H1 (cell line): ENCODE data around the gene RASSF5. TPM values are rescaled to one million over a fixed set of nuclear protein-coding genes. Genes with fewer than 3 reads are reported as not detected.
A peak's percentile ranks its signal among the peaks of the same experiment; 100 is the strongest.

Source experiments
- CTCF ChIA-PET: fragments of 300-600 bp; sonication (Branson Sonifier 250); formaldehyde crosslinking; loops from one replicate; lab custom pipeline; 2021; ENCODE audit not compliant: partially characterized antibody; lab: Charles Lee
- POLR2A ChIA-PET: fragments of 300-600 bp; sonication (Branson Sonifier 250); formaldehyde crosslinking; loops from one replicate; lab custom pipeline; 2021; ENCODE audit warnings: inconsistent platforms; ENCODE audit not compliant: partially characterized antibody; lab: Charles Lee
- DNase-seq, 2 experiments: peaks; one replicate each; pipeline versions ENCODE4 v3.0.0 to v3.0.0-alpha.2; 2010 to 2022; ENCODE audit warnings: low spot score in 2 of 2, low read depth in 1 of 2, mixed read lengths in 1 of 2
- FAIRE-seq: peaks from 2 replicates; lab custom pipeline; 2011; peaks lifted over from hg19 to GRCh38; lab: Jason Lieb, UNC
- H2AFZ ChIP-seq: 2 replicates; pipeline ENCODE4 v1.8.1; 2012; ENCODE audit warnings: low read length, inconsistent platforms
- H2AK5ac ChIP-seq: 2 replicates; pipeline ENCODE4 v1.6.1; 2013; ENCODE audit warnings: low read depth, low read length
- H2BK120ac ChIP-seq: replicated peaks from 2 replicates; pipeline ENCODE3; 2013; ENCODE audit warnings: low read depth, low read length, inconsistent platforms
- H2BK12ac ChIP-seq: 2 replicates; pipeline ENCODE4 v1.6.1; 2013; ENCODE audit warnings: low read depth, low read length
- H2BK15ac ChIP-seq: 2 replicates; pipeline ENCODE4 v1.6.1; 2013; ENCODE audit warnings: low read length
- H2BK20ac ChIP-seq: 2 replicates; pipeline ENCODE4 v1.6.1; 2013; ENCODE audit warnings: low read length
- H2BK5ac ChIP-seq: 2 replicates; pipeline ENCODE4 v1.6.1; 2013; ENCODE audit warnings: low read depth, low read length
- H3K14ac ChIP-seq: 2 replicates; pipeline ENCODE4 v1.6.1; 2013; ENCODE audit warnings: inconsistent platforms; ENCODE audit not compliant: insufficient read length
- H3K18ac ChIP-seq: 2 replicates; pipeline ENCODE4 v1.6.1; 2013; ENCODE audit warnings: low read length; ENCODE audit errors: extremely low read depth
- H3K23ac ChIP-seq: 2 replicates; pipeline ENCODE4 v1.6.1; 2013; ENCODE audit warnings: inconsistent platforms; ENCODE audit not compliant: insufficient read length
- H3K23me2 ChIP-seq: 2 replicates; pipeline ENCODE4 v1.6.1; 2013; ENCODE audit warnings: low read depth, low read length
- H3K27ac ChIP-seq: 2 replicates; pipeline ENCODE4 v1.6.1; 2011; ENCODE audit warnings: low read depth, low read length, inconsistent platforms
- H3K27me3 ChIP-seq, 4 experiments: replicated peaks in 1 of 4; 1 replicate in 1 of 4; 2 replicates in 3 of 4; pipeline versions ENCODE4 v1.6.1 to v1.8.1; 2011 to 2013; ENCODE audit warnings: low read length in 3 of 4, mild to moderate bottlenecking in 3 of 4, inconsistent platforms in 2 of 4, mixed read lengths in 2 of 4, moderate library complexity in 1 of 4; ENCODE audit not compliant: control insufficient read depth in 3 of 4, insufficient read depth in 3 of 4; ENCODE audit errors: extremely low read depth in 1 of 4
- H3K36me3 ChIP-seq, 4 experiments: 2 replicates each; pipeline versions ENCODE4 v1.6.1 to v1.8.1; 2011 to 2013; ENCODE audit warnings: mild to moderate bottlenecking in 4 of 4, low read length in 3 of 4, moderate library complexity in 2 of 4, control low read depth in 1 of 4, inconsistent platforms in 1 of 4; ENCODE audit not compliant: insufficient read depth in 4 of 4, control insufficient read depth in 2 of 4
- H3K4ac ChIP-seq: replicated peaks from 2 replicates; pipeline ENCODE3; 2013; ENCODE audit warnings: low read length, low read depth, mixed read lengths, inconsistent platforms; ENCODE audit not compliant: insufficient read length
- H3K4me1 ChIP-seq, 4 experiments: replicated peaks in 1 of 4; 1 replicate in 1 of 4; 2 replicates in 3 of 4; pipeline versions ENCODE4 v1.6.1 to v1.8.1; 2011 to 2013; ENCODE audit warnings: low read length in 3 of 4, inconsistent platforms in 2 of 4, mixed read lengths in 1 of 4; ENCODE audit not compliant: insufficient read depth in 4 of 4, control insufficient read depth in 3 of 4
- H3K4me2 ChIP-seq, 2 experiments: 2 replicates each; pipeline versions ENCODE4 v1.6.1 to v1.8.1; 2011 to 2013; ENCODE audit warnings: low read depth in 2 of 2, low read length in 2 of 2, control low read depth in 1 of 2, inconsistent platforms in 1 of 2, mild to moderate bottlenecking in 1 of 2; ENCODE audit not compliant: insufficient read depth in 1 of 2
- H3K4me3 ChIP-seq, 4 experiments: fragments of 200-600, 300-600 bp in 1 of 4; sonication (generic), shearing (Covaris generic), sonication (Bioruptor Twin) in 1 of 4; 2 replicates each; pipeline versions ENCODE4 v1.5.1 to v1.8.1; 2011 to 2016; ENCODE audit warnings: low read length in 4 of 4, low read depth in 3 of 4, control low read depth in 2 of 4, inconsistent platforms in 2 of 4, mild to moderate bottlenecking in 2 of 4, mixed read lengths in 1 of 4, moderate library complexity in 1 of 4; ENCODE audit not compliant: insufficient read depth in 2 of 4; ENCODE audit errors: extremely low read depth in 1 of 4
- H3K56ac ChIP-seq: replicated peaks from 2 replicates; pipeline ENCODE3; 2013; ENCODE audit warnings: low read depth, mild to moderate bottlenecking, mixed read lengths, low read length, inconsistent platforms; ENCODE audit not compliant: insufficient read length
- H3K79me1 ChIP-seq: 2 replicates; pipeline ENCODE4 v1.6.1; 2013; ENCODE audit warnings: low read depth, low read length, control low read depth
- H3K79me2 ChIP-seq, 2 experiments: 2 replicates each; pipeline versions ENCODE4 v1.6.1 to v1.8.1; 2012 to 2013; ENCODE audit warnings: low read length in 2 of 2, mild to moderate bottlenecking in 2 of 2, inconsistent platforms in 1 of 2; ENCODE audit not compliant: insufficient read depth in 2 of 2, control insufficient read depth in 1 of 2
- H3K9ac ChIP-seq, 4 experiments: replicated peaks in 1 of 4; 1 replicate in 1 of 4; 2 replicates in 3 of 4; pipeline versions ENCODE4 v1.6.1 to v1.8.1; 2011 to 2013; ENCODE audit warnings: low read depth in 3 of 4, low read length in 3 of 4, control low read depth in 2 of 4, mild to moderate bottlenecking in 2 of 4, moderate library complexity in 2 of 4, inconsistent platforms in 1 of 4; ENCODE audit errors: extremely low read depth in 1 of 4
- H3K9me3 ChIP-seq, 2 experiments: 2 replicates each; pipeline versions ENCODE4 v1.6.1 to v1.8.1; 2012 to 2013; ENCODE audit warnings: mild to moderate bottlenecking in 2 of 2, moderate library complexity in 2 of 2, control low read depth in 1 of 2, inconsistent platforms in 1 of 2, low read depth in 1 of 2, low read length in 1 of 2, mixed read lengths in 1 of 2; ENCODE audit not compliant: insufficient read depth in 2 of 2
- H4K20me1 ChIP-seq, 2 experiments: replicated peaks in 1 of 2; 2 replicates each; pipeline versions ENCODE3 to v1.8.1; 2011 to 2013; ENCODE audit warnings: inconsistent platforms in 2 of 2, low read length in 2 of 2, mild to moderate bottlenecking in 1 of 2; ENCODE audit not compliant: insufficient read depth in 2 of 2, control insufficient read depth in 1 of 2
- H4K5ac ChIP-seq: 2 replicates; pipeline ENCODE4 v1.6.1; 2013; ENCODE audit warnings: low read length, low read depth, mixed read lengths, inconsistent platforms; ENCODE audit not compliant: insufficient read length
- H4K8ac ChIP-seq: 2 replicates; pipeline ENCODE4 v1.8.0; 2013; ENCODE audit warnings: mild to moderate bottlenecking, moderate library complexity, low read length, inconsistent platforms; ENCODE audit not compliant: insufficient read depth; ENCODE audit errors: extremely low read depth
- H4K91ac ChIP-seq: replicated peaks from 2 replicates; pipeline ENCODE3; 2013; ENCODE audit warnings: low read length, mixed read lengths, inconsistent platforms; ENCODE audit not compliant: insufficient read length
- CHD2 ChIP-seq: IDR thresholded peaks from 2 replicates; pipeline ENCODE4 v1.6.1; 2012; ENCODE audit warnings: low read length, improper control_type of control experiment
- EZH2 ChIP-seq: fragments of 200-600 bp; sonication (generic); IDR thresholded peaks from 2 replicates; pipeline ENCODE4 v1.7.1; 2012; ENCODE audit warnings: low read depth, mild to moderate bottlenecking, moderate library complexity, low read length, inconsistent platforms; ENCODE audit not compliant: severe bottlenecking
- KDM4A ChIP-seq: IDR thresholded peaks from one replicate; pipeline ENCODE4 v1.7.1; 2012; ENCODE audit warnings: low read depth, mild to moderate bottlenecking, moderate library complexity, low read length, inconsistent platforms; ENCODE audit not compliant: severe bottlenecking
- POLR2AphosphoS5 ChIP-seq: IDR thresholded peaks from 2 replicates; pipeline ENCODE4 v1.6.1; 2011; ENCODE audit warnings: low read depth, low read length
- RAD21 ChIP-seq, 2 experiments: IDR thresholded peaks in 1 of 2; conservative IDR thresholded peaks in 1 of 2; 2 replicates each; pipeline ENCODE4 v1.6.1; 2011; ENCODE audit warnings: low read depth in 2 of 2, low read length in 2 of 2, improper control_type of control experiment in 1 of 2, inconsistent platforms in 1 of 2, mild to moderate bottlenecking in 1 of 2, moderate library complexity in 1 of 2
- SUZ12 ChIP-seq: fragments of 200-600 bp; sonication (generic); IDR thresholded peaks from 2 replicates; pipeline ENCODE4 v1.6.1; 2012; ENCODE audit warnings: mild to moderate bottlenecking, inconsistent platforms, low read length, moderate library complexity, mixed read lengths
- TCF12 ChIP-seq: IDR thresholded peaks from 2 replicates; pipeline ENCODE4 v1.6.1; 2011; ENCODE audit warnings: low read depth, mild to moderate bottlenecking, low read length
- YY1 ChIP-seq: IDR thresholded peaks from 2 replicates; pipeline ENCODE4 v1.6.1; 2011; ENCODE audit warnings: low read depth, mild to moderate bottlenecking, low read length
- ZNF274 ChIP-seq: IDR thresholded peaks from 2 replicates; pipeline ENCODE4 v1.7.0; 2012; ENCODE audit warnings: low read length, borderline replicate concordance; ENCODE audit errors: extremely low read depth
- WGBS, 2 experiments: shearing (Covaris generic) in 1 of 2; methylation state at CpG; one replicate each; pipeline versions ENCODE4 v1.1.6 to v1.1.7; 2013 to 2015; ENCODE audit warnings: low lambda C conversion rate in 2 of 2, mixed read lengths in 2 of 2, inconsistent platforms in 1 of 2, low coverage in 1 of 2, missing lambda C conversion rate in 1 of 2; ENCODE audit not compliant: insufficient replicate concordance in 2 of 2, insufficient coverage in 1 of 2, insufficient read length in 1 of 2; ENCODE audit errors: extremely low coverage in 1 of 2, missing lambda C conversion rate in 1 of 2; 5-methylcytosine and 5-hydroxymethylcytosine counted together
- polyA plus RNA-seq, 7 experiments: library from polyadenylated mRNA; depleted of rRNA in 3 of 7; stranded (reverse) in 5 of 7; unstranded in 2 of 7; fragments of >200 nt in 5 of 7; fragments of 200-250 nt in 2 of 7; gene quantifications; 1 replicate in 5 of 7; 2 replicates in 1 of 7; 4 replicates in 1 of 7; pipeline versions ENCODE4 v1.2.1 to v1.2.3, GENCODE V29; 2011 to 2013; ENCODE audit warnings: missing spikeins in 2 of 7, mixed read lengths in 2 of 7
- total RNA-seq: library from RNA; stranded (reverse); fragmentation: NEBNext Ultra II Directional; extraction: Animal tissue kit (Norgen Biotek cat#: 25700); gene quantifications from 2 replicates; pipeline ENCODE4 v1.2.1, GENCODE V29; 2021
- TF ChIP-seq, protein P1 (sequence below): IDR thresholded peaks from 2 replicates; pipeline ENCODE4 v1.6.1; 2011; ENCODE audit warnings: low read depth, mild to moderate bottlenecking, low read length; ENCODE audit not compliant: insufficient read depth
- TF ChIP-seq, protein P2 (sequence below): IDR thresholded peaks from 2 replicates; pipeline ENCODE4 v1.6.1; 2012; ENCODE audit warnings: inconsistent platforms

Gene RASSF5
- total and polyA plus RNA-seq, 2 of the 8 experiments (the other 6 are each of a cell fraction or from before 2014, with no cell fraction given) = 0.82 to 1.8 TPM

DNA sequence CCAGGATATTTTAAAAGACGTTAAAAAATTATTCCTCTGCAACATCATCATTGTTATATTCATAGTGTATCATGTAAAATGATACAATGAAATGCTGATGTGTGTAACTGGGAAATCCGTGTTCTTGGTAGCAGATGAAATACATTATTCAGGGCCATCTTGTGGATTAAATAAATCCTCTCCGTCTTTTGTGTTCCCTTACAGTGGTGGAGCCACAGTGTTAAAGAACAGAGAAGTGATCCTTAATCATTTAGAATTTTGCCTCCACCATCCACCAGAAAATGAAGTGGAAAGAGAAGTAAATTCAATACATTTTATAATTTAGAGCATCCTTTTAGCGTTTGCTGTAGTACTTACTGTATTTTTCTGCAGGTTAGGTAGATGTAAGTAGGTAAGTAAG, 129.3 kb downstream of the RASSF5 start:
- H3K27me3 ChIP-seq = peaks cover 0 to 4% (median 0%) of the 10 kb centered on the region in 4 experiments; a peak in 2 of 7 replicates
- no peak overlapping the region for H4K5ac ChIP-seq
- DNase-seq (no peak), FAIRE-seq (no peak)
- no peak overlapping the region for H2BK5ac ChIP-seq
- no peak overlapping the region for H4K91ac ChIP-seq
- POLR2A ChIA-PET = interaction anchor here (1.4 kb wide), 1 partner anchor 272 kb away, joined by 3 read pairs; no protein-coding TSS in a partner anchor
- CTCF ChIA-PET = interaction anchor here (4.6 to 19.2 kb wide), 2 partner anchors 16 to 28 kb away, joined by 28 to 666 read pairs; no protein-coding TSS in a partner anchor
- no peak overlapping the region for H3K18ac ChIP-seq
- H3K4me2 ChIP-seq = peak overlapping the region in 1 of 2 experiments; percentile 70; a peak in 1 of 4 replicates
- H3K9me3 ChIP-seq = no peaks in the 10 kb centered on the region
- no peaks in the 10 kb centered on the region for H3K79me2 ChIP-seq
- no peak overlapping the region for H2BK20ac ChIP-seq
- H3K79me1 ChIP-seq = no peaks in the 10 kb centered on the region
- TF ChIP-seq, protein P1, sequence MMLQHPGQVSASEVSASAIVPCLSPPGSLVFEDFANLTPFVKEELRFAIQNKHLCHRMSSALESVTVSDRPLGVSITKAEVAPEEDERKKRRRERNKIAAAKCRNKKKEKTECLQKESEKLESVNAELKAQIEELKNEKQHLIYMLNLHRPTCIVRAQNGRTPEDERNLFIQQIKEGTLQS = no peak
- TF ChIP-seq CHD2 (no peak), TCF12 (no peak), EZH2 (no peak), SUZ12 (no peak), ZNF274 (no peak), KDM4A (no peak), POLR2AphosphoS5 (no peak), YY1 (no peak), RAD21 (IDR thresholded peaks at IDR 0.05 in 1 of 2, conservative IDR thresholded peaks at IDR 0.05 in 1 of 2; ENCODE audit: low read depth in 2 of 2, low read length in 2 of 2) (no peak)
- TF ChIP-seq, protein P2, sequence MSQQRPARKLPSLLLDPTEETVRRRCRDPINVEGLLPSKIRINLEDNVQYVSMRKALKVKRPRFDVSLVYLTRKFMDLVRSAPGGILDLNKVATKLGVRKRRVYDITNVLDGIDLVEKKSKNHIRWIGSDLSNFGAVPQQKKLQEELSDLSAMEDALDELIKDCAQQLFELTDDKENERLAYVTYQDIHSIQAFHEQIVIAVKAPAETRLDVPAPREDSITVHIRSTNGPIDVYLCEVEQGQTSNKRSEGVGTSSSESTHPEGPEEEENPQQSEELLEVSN = no peak
- H2AFZ ChIP-seq = no peak overlapping the region
- peaks cover 0 to 10% (median 4%) of the 10 kb centered on the region in 4 experiments; a peak in 4 of 7 replicates for H3K4me1 ChIP-seq
- no peak overlapping the region for H3K9ac ChIP-seq
- H3K56ac ChIP-seq = no peak overlapping the region
- peaks cover 8% of the 10 kb centered on the region; the same call in 1 of the 2 replicates for H3K23me2 ChIP-seq
- no peak overlapping the region for H2BK120ac ChIP-seq
- peak overlapping the region in 1 of 4 experiments; percentile 88; a peak in 2 of 8 replicates for H3K4me3 ChIP-seq
- H3K23ac ChIP-seq = no peak overlapping the region
- H3K14ac ChIP-seq = no peak overlapping the region
- no peak overlapping the region for H2AK5ac ChIP-seq
- no peak overlapping the region for H3K4ac ChIP-seq
- no peak overlapping the region for H3K27ac ChIP-seq
- no peak overlapping the region for H2BK12ac ChIP-seq
- no peak overlapping the region for H2BK15ac ChIP-seq
- H4K8ac ChIP-seq = no peak overlapping the region
- no peaks in the 10 kb centered on the region for H4K20me1 ChIP-seq
- no peaks in the 10 kb centered on the region for H3K36me3 ChIP-seq
- 58% methylated on average over 4 of the region's 4 CpGs; no CpG with 5 or more reads in 1 of the 2 experiments for WGBS, 2 experiments
